ENCODE results near the gene CD302. TPM values are rescaled to one million over a fixed set of nuclear protein-coding genes. Genes with fewer than 3 reads are reported as not detected.

Gene CD302
- total and polyA plus RNA-seq, 2 donors, result 51.8 to 58.2 TPM

GRCh38 chr2:159807183-159808031, 9.4 kb upstream of the CD302 start:
- DNase-seq (ENCODE audit: extremely low spot score), result no peak
- H3K4me3 ChIP-seq (ENCODE audit: low read depth, low read length), result no peak overlapping the region
- no peak overlapping the region for H3K27ac ChIP-seq (ENCODE audit: low read depth)
- 78% methylated on average over 4 of the region's 4 CpGs for WGBS
- no peaks in the 10 kb centered on the region for H3K4me1 ChIP-seq (ENCODE audit: insufficient read depth)
- no peaks in the 10 kb centered on the region for H3K36me3 ChIP-seq (ENCODE audit: insufficient read depth)

- 92% methylated on average over 4 of the region's 4 CpGs for WGBS
- H3K36me3 ChIP-seq (ENCODE audit: insufficient read depth), result no peaks in the 10 kb centered on the region
Measured at GRCh38 chr2:159804941-159805340, 6.9 kb upstream of the CD302 start.

GRCh38 chr2:159803235-159803962, 5.4 kb upstream of the CD302 start:
- 53% methylated on average over 2 of the region's 2 CpGs for WGBS

More at GRCh38 chr2:159804941-159805340, 6.9 kb upstream of the CD302 start:
- Histone ChIP-seq H3K4me3 (ENCODE audit: low read depth, low read length) (no peak overlapping the region), H3K27ac (ENCODE audit: low read depth) (no peak overlapping the region), H3K4me1 (ENCODE audit: insufficient read depth) (no peaks in the 10 kb centered on the region)
- DNase-seq (ENCODE audit: extremely low spot score), result no peak

GRCh38 chr2:159802673-159803072, 4.7 kb upstream of the CD302 start:
- Histone ChIP-seq H3K4me1 (ENCODE audit: insufficient read depth) (no peaks in the 10 kb centered on the region), H3K27ac (ENCODE audit: low read depth) (no peak overlapping the region), H3K36me3 (ENCODE audit: insufficient read depth) (no peaks in the 10 kb centered on the region), H3K4me3 (ENCODE audit: low read depth, low read length) (no peak overlapping the region)
- no peak for DNase-seq (ENCODE audit: extremely low spot score)
- WGBS, result 91% methylated on average over 5 of the region's 5 CpGs

More at GRCh38 chr2:159803235-159803962, 5.4 kb upstream of the CD302 start:
- Histone ChIP-seq H3K4me3 (ENCODE audit: low read depth, low read length) (no peak overlapping the region), H3K36me3 (ENCODE audit: insufficient read depth) (no peaks in the 10 kb centered on the region), H3K4me1 (ENCODE audit: insufficient read depth) (no peaks in the 10 kb centered on the region), H3K27ac (ENCODE audit: low read depth) (no peak overlapping the region)
- DNase-seq (ENCODE audit: extremely low spot score), result no peak

- Histone ChIP-seq H3K4me1 (ENCODE audit: insufficient read depth) (no peaks in the 10 kb centered on the region), H3K4me3 (ENCODE audit: low read depth, low read length) (no peak overlapping the region), H3K27ac (ENCODE audit: low read depth) (no peak overlapping the region), H3K36me3 (ENCODE audit: insufficient read depth) (no peaks in the 10 kb centered on the region)
- WGBS, result 94% methylated on average over 1 of the region's 1 CpG
- no peak for DNase-seq (ENCODE audit: extremely low spot score)
Measured at GRCh38 chr2:159799833-159800232, 1.8 kb upstream of the CD302 start.

- peak overlapping the region; percentile 72 for H3K27ac ChIP-seq (ENCODE audit: low read depth)
- no peaks in the 10 kb centered on the region for H3K4me1 ChIP-seq (ENCODE audit: insufficient read depth)
- 12% methylated on average over 9 of the region's 9 CpGs for WGBS
- no peak for DNase-seq (ENCODE audit: extremely low spot score)
- H3K4me3 ChIP-seq (ENCODE audit: low read depth, low read length), result peak overlapping the region; percentile 52
- no peaks in the 10 kb centered on the region for H3K36me3 ChIP-seq (ENCODE audit: insufficient read depth)
Measured at GRCh38 chr2:159798376-159798725, 343 bp upstream of the CD302 start.

- WGBS, result 7% methylated on average over 4 of the region's 4 CpGs
- no peaks in the 10 kb centered on the region for H3K4me1 ChIP-seq (ENCODE audit: insufficient read depth)
- H3K36me3 ChIP-seq (ENCODE audit: insufficient read depth), result no peaks in the 10 kb centered on the region
- H3K4me3 ChIP-seq (ENCODE audit: low read depth, low read length), result peak overlapping the region; percentile 52
- DNase-seq (ENCODE audit: extremely low spot score), result no peak
- no peak overlapping the region for H3K27ac ChIP-seq (ENCODE audit: low read depth)
Measured at GRCh38 chr2:159797225-159797542, 824 bp downstream of the CD302 start.

GRCh38 chr2:159795841-159796690, 1.9 kb downstream of the CD302 start:
- Histone ChIP-seq H3K27ac (ENCODE audit: low read depth) (no peak overlapping the region), H3K4me3 (ENCODE audit: low read depth, low read length) (no peak overlapping the region), H3K36me3 (ENCODE audit: insufficient read depth) (no peaks in the 10 kb centered on the region), H3K4me1 (ENCODE audit: insufficient read depth) (no peaks in the 10 kb centered on the region)
- DNase-seq (ENCODE audit: extremely low spot score), result no peak
- 81% methylated on average over 7 of the region's 7 CpGs for WGBS

GRCh38 chr2:159793326-159793725, 4.7 kb downstream of the CD302 start:
- Histone ChIP-seq H3K4me3 (ENCODE audit: low read depth, low read length) (no peak overlapping the region), H3K36me3 (ENCODE audit: insufficient read depth) (no peaks in the 10 kb centered on the region), H3K4me1 (ENCODE audit: insufficient read depth) (no peaks in the 10 kb centered on the region), H3K27ac (ENCODE audit: low read depth) (no peak overlapping the region)
- no peak for DNase-seq (ENCODE audit: extremely low spot score)
- 96% methylated on average over 1 of the region's 1 CpG for WGBS

GRCh38 chr2:159792599-159792998, 5.4 kb downstream of the CD302 start:
- no peaks in the 10 kb centered on the region for H3K36me3 ChIP-seq (ENCODE audit: insufficient read depth)
- H3K27ac ChIP-seq (ENCODE audit: low read depth), result no peak overlapping the region
- no peak for DNase-seq (ENCODE audit: extremely low spot score)
- H3K4me3 ChIP-seq (ENCODE audit: low read depth, low read length), result no peak overlapping the region
- WGBS, result 91% methylated on average over 4 of the region's 4 CpGs
- no peaks in the 10 kb centered on the region for H3K4me1 ChIP-seq (ENCODE audit: insufficient read depth)

GRCh38 chr2:159792036-159792435, 6.0 kb downstream of the CD302 start:
- Histone ChIP-seq H3K4me3 (ENCODE audit: low read depth, low read length) (no peak overlapping the region), H3K36me3 (ENCODE audit: insufficient read depth) (no peaks in the 10 kb centered on the region), H3K4me1 (ENCODE audit: insufficient read depth) (no peaks in the 10 kb centered on the region), H3K27ac (ENCODE audit: low read depth) (no peak overlapping the region)
- 76% methylated on average over 1 of the region's 1 CpG for whole genome bisulfite sequencing
- no peak for DNase-seq (ENCODE audit: extremely low spot score)

- H3K4me3 ChIP-seq (ENCODE audit: low read depth, low read length), result no peak overlapping the region
- no peaks in the 10 kb centered on the region for H3K36me3 ChIP-seq (ENCODE audit: insufficient read depth)
- H3K27ac ChIP-seq (ENCODE audit: low read depth), result no peak overlapping the region
- WGBS, result 65% methylated on average over 1 of the region's 1 CpG
- DNase-seq (ENCODE audit: extremely low spot score), result no peak
- H3K4me1 ChIP-seq (ENCODE audit: insufficient read depth), result no peaks in the 10 kb centered on the region
Measured at GRCh38 chr2:159790323-159790722, 7.7 kb downstream of the CD302 start.

GRCh38 chr2:159788253-159788652, 9.8 kb downstream of the CD302 start:
- no peak overlapping the region for H3K4me3 ChIP-seq (ENCODE audit: low read depth, low read length)
- WGBS, result 93% methylated on average over 3 of the region's 3 CpGs
- no peaks in the 10 kb centered on the region for H3K4me1 ChIP-seq (ENCODE audit: insufficient read depth)
- no peak for DNase-seq (ENCODE audit: extremely low spot score)
- no peak overlapping the region for H3K27ac ChIP-seq (ENCODE audit: low read depth)
- no peaks in the 10 kb centered on the region for H3K36me3 ChIP-seq (ENCODE audit: insufficient read depth)
